Urinary bladder (tissue), 4 donors: ENCODE results near the gene SERP2. TPM values are rescaled to one million over a fixed set of nuclear protein-coding genes. Genes with fewer than 3 reads are reported as not detected.

Experiments
- DNase-seq: peaks from one replicate; pipeline ENCODE4 v3.0.0-alpha.2; 2015; ENCODE audit errors: extremely low spot score
- H3K27ac ChIP-seq: one replicate; pipeline ENCODE4 v1.5.1; 2013; ENCODE audit warnings: low read depth, mild to moderate bottlenecking, moderate library complexity
- H3K36me3 ChIP-seq: one replicate; pipeline ENCODE4 v1.6.1; 2013; ENCODE audit warnings: mild to moderate bottlenecking, moderate library complexity; ENCODE audit not compliant: insufficient read depth
- H3K4me1 ChIP-seq: one replicate; pipeline ENCODE4 v1.6.1; 2013; ENCODE audit warnings: mild to moderate bottlenecking, moderate library complexity; ENCODE audit not compliant: insufficient read depth
- H3K4me3 ChIP-seq: one replicate; pipeline ENCODE4 v1.5.1; 2013; ENCODE audit warnings: low read depth, low read length
- WGBS: extraction: QIAGEN DNeasy Blood & Tissue Kit; methylation state at CpG from one replicate; pipeline ENCODE4 v1.1.7; 2013; 5-methylcytosine and 5-hydroxymethylcytosine counted together
- polyA plus RNA-seq: library from polyadenylated mRNA; stranded (reverse); fragments of 200-250 nt; gene quantifications from one replicate; pipeline ENCODE4 v1.2.3, GENCODE V29; 2013
- total RNA-seq: library from RNA; depleted of rRNA; stranded (reverse); fragments of >200 nt; gene quantifications from one replicate; pipeline ENCODE4 v1.2.3, GENCODE V29; 2014
- donor health status: healthy with polysubstance abuse.
- donor health status: healthy.

Gene SERP2
- total and polyA plus RNA-seq, 2 donors = 2.6 to 5.7 TPM

- DNase-seq = no peak
- Histone ChIP-seq H3K27ac (no peak overlapping the region), H3K4me1 (no peaks in the 10 kb centered on the region), H3K4me3 (no peak overlapping the region), H3K36me3 (no peaks in the 10 kb centered on the region)
- 84% methylated on average over 10 of the region's 10 CpGs for WGBS
Observed at GRCh38 chr13:44416301-44416700, 42.7 kb downstream of the SERP2 start.

- Histone ChIP-seq H3K4me1 (no peaks in the 10 kb centered on the region), H3K27ac (no peak overlapping the region), H3K36me3 (no peaks in the 10 kb centered on the region), H3K4me3 (no peak overlapping the region)
- 96% methylated on average over 6 of the region's 6 CpGs for WGBS
- DNase-seq = no peak
Observed at GRCh38 chr13:44416744-44417143, 43.1 kb downstream of the SERP2 start.

- WGBS = 83% methylated on average over 8 of the region's 8 CpGs
- no peak for DNase-seq
- H3K4me3 ChIP-seq = no peak overlapping the region
- H3K27ac ChIP-seq = no peak overlapping the region
- no peaks in the 10 kb centered on the region for H3K4me1 ChIP-seq
- H3K36me3 ChIP-seq = no peaks in the 10 kb centered on the region
Observed at GRCh38 chr13:44417446-44417845, 43.8 kb downstream of the SERP2 start.

GRCh38 chr13:44417876-44418275 lies 44.3 kb downstream of the SERP2 start:
- H3K4me1 ChIP-seq = no peaks in the 10 kb centered on the region
- H3K27ac ChIP-seq = no peak overlapping the region
- H3K36me3 ChIP-seq = no peaks in the 10 kb centered on the region
- H3K4me3 ChIP-seq = no peak overlapping the region
- 78% methylated on average over 7 of the region's 7 CpGs for WGBS
- DNase-seq = no peak

- no peaks in the 10 kb centered on the region for H3K36me3 ChIP-seq
- no peak overlapping the region for H3K4me3 ChIP-seq
- no peaks in the 10 kb centered on the region for H3K4me1 ChIP-seq
- H3K27ac ChIP-seq = no peak overlapping the region
- 88% methylated on average over 15 of the region's 15 CpGs for WGBS
- no peak for DNase-seq
Observed at GRCh38 chr13:44420376-44421220, 47.0 kb downstream of the SERP2 start.

GRCh38 chr13:44421853-44422525 lies 48.4 kb downstream of the SERP2 start:
- 95% methylated on average over 2 of the region's 2 CpGs for WGBS
- DNase-seq = no peak
- Histone ChIP-seq H3K36me3 (no peaks in the 10 kb centered on the region), H3K27ac (no peak overlapping the region), H3K4me1 (no peaks in the 10 kb centered on the region), H3K4me3 (no peak overlapping the region)

- DNase-seq = no peak
Observed at GRCh38 chr13:44422755-44423643, 49.4 kb downstream of the SERP2 start.

GRCh38 chr13:44423824-44424223 lies 50.2 kb downstream of the SERP2 start:
- Histone ChIP-seq H3K36me3 (no peaks in the 10 kb centered on the region), H3K4me1 (peaks cover 2% of the 10 kb centered on the region), H3K4me3 (no peak overlapping the region), H3K27ac (no peak overlapping the region)
- 94% methylated on average over 5 of the region's 5 CpGs for WGBS
- no peak for DNase-seq

More at GRCh38 chr13:44422755-44423643, 49.4 kb downstream of the SERP2 start:
- no peak overlapping the region for H3K27ac ChIP-seq
- H3K4me3 ChIP-seq = no peak overlapping the region
- H3K4me1 ChIP-seq = no peaks in the 10 kb centered on the region
- no peaks in the 10 kb centered on the region for H3K36me3 ChIP-seq
- WGBS = 81% methylated on average over 15 of the region's 15 CpGs

- Histone ChIP-seq H3K27ac (no peak overlapping the region), H3K4me3 (no peak overlapping the region), H3K36me3 (no peaks in the 10 kb centered on the region), H3K4me1 (peaks cover 2% of the 10 kb centered on the region)
- no peak for DNase-seq
- WGBS = 62% methylated on average over 9 of the region's 9 CpGs
Observed at GRCh38 chr13:44425041-44425814, 51.6 kb downstream of the SERP2 start.

GRCh38 chr13:44425815-44426078 lies 52.1 kb downstream of the SERP2 start:
- 91% methylated on average over 2 of the region's 2 CpGs for WGBS
- no peak overlapping the region for H3K4me3 ChIP-seq
- H3K36me3 ChIP-seq = no peaks in the 10 kb centered on the region
- H3K27ac ChIP-seq = no peak overlapping the region
- DNase-seq = no peak
- peaks cover 2% of the 10 kb centered on the region for H3K4me1 ChIP-seq

GRCh38 chr13:44426461-44426860 lies 52.8 kb downstream of the SERP2 start:
- 82% methylated on average over 3 of the region's 3 CpGs for WGBS
- Histone ChIP-seq H3K4me3 (no peak overlapping the region), H3K4me1 (peaks cover 2% of the 10 kb centered on the region), H3K36me3 (no peaks in the 10 kb centered on the region), H3K27ac (no peak overlapping the region)
- DNase-seq = no peak

GRCh38 chr13:44429311-44429710 lies 55.7 kb downstream of the SERP2 start:
- 78% methylated on average over 2 of the region's 2 CpGs for WGBS
- Histone ChIP-seq H3K4me1 (peaks cover 2% of the 10 kb centered on the region), H3K36me3 (peaks cover under 1% of the 10 kb centered on the region), H3K27ac (no peak overlapping the region), H3K4me3 (no peak overlapping the region)
- DNase-seq = no peak

GRCh38 chr13:44431150-44431549 lies 57.5 kb downstream of the SERP2 start:
- H3K36me3 ChIP-seq = peaks cover 2% of the 10 kb centered on the region
- H3K4me3 ChIP-seq = no peak overlapping the region
- DNase-seq = no peak
- H3K27ac ChIP-seq = no peak overlapping the region
- peaks cover 2% of the 10 kb centered on the region for H3K4me1 ChIP-seq
- 89% methylated on average over 4 of the region's 4 CpGs for WGBS
